ENCODE measurements around the gene MAGEH1.
"Not testable (repeated sequence)": the region's sequence is repeated elsewhere in the genome, so short reads cannot be mapped to it uniquely, and the experiment has no call there.

Gene MAGEH1

GRCh38 chrX:55451990-55452832 is at the start of gene MAGEH1:
TSS of gene MAGEH1 (plus strand) at chrX:55452127. CDS start at chrX:55452375, 248 bp downstream.
- peak; percentile 68 for DNase-seq (ENCODE audit: low read depth)

- DNase-seq (ENCODE audit: low read depth): not testable (repeated sequence)
These were observed 24.8 kb upstream of the MAGEH1 start for GRCh38 chrX:55427079-55427478.

GRCh38 chrX:55443468-55443867 is 8.5 kb upstream of the MAGEH1 start:
- DNase-seq (ENCODE audit: low read depth): not testable (repeated sequence)

GRCh38 chrX:55450259-55450658 is 1.7 kb upstream of the MAGEH1 start:
- no peak for DNase-seq (ENCODE audit: low read depth)

- no peak for DNase-seq (ENCODE audit: low read depth)
These were observed 786 bp upstream of the MAGEH1 start for GRCh38 chrX:55451141-55451540.

GRCh38 chrX:55451626-55451989 is 319 bp upstream of the MAGEH1 start:
- no peak for DNase-seq (ENCODE audit: low read depth)

- no peak for DNase-seq (ENCODE audit: low read depth)
These were observed 852 bp downstream of the MAGEH1 start for GRCh38 chrX:55452833-55453124.

- DNase-seq (ENCODE audit: low read depth): not testable (repeated sequence)
These were observed 3.8 kb downstream of the MAGEH1 start for GRCh38 chrX:55455708-55456107.

- not testable (repeated sequence) for DNase-seq (ENCODE audit: low read depth)
These were observed 7.5 kb downstream of the MAGEH1 start for GRCh38 chrX:55459426-55459825.

GRCh38 chrX:55459926-55460325 is 8.0 kb downstream of the MAGEH1 start:
- DNase-seq (ENCODE audit: low read depth): not testable (repeated sequence)

- DNase-seq (ENCODE audit: low read depth): not testable (repeated sequence)
These were observed 12.1 kb downstream of the MAGEH1 start for GRCh38 chrX:55464050-55464449.

GRCh38 chrX:55465108-55465507 is 13.2 kb downstream of the MAGEH1 start:
- not testable (repeated sequence) for DNase-seq (ENCODE audit: low read depth)

GRCh38 chrX:55465791-55466190 is 13.9 kb downstream of the MAGEH1 start:
- not testable (repeated sequence) for DNase-seq (ENCODE audit: low read depth)

GRCh38 chrX:55479956-55480355 is 28.0 kb downstream of the MAGEH1 start:
- DNase-seq (ENCODE audit: low read depth): not testable (repeated sequence)

GRCh38 chrX:55480390-55481062 is 28.6 kb downstream of the MAGEH1 start:
- DNase-seq (ENCODE audit: low read depth): no peak

GRCh38 chrX:55484948-55485347 is 33.0 kb downstream of the MAGEH1 start:
- no peak for DNase-seq (ENCODE audit: low read depth)

- no peak for DNase-seq (ENCODE audit: low read depth)
These were observed 34.8 kb downstream of the MAGEH1 start for GRCh38 chrX:55486736-55487135.

GRCh38 chrX:55487143-55487542 is 35.2 kb downstream of the MAGEH1 start:
- DNase-seq (ENCODE audit: low read depth): no peak

- DNase-seq (ENCODE audit: low read depth): no peak
These were observed 36.2 kb downstream of the MAGEH1 start for GRCh38 chrX:55488006-55488592.

- peak; percentile 35 for DNase-seq (ENCODE audit: low read depth)
These were observed 36.8 kb downstream of the MAGEH1 start for GRCh38 chrX:55488593-55489313.

- no peak for DNase-seq (ENCODE audit: low read depth)
These were observed 37.5 kb downstream of the MAGEH1 start, which contains the start of gene USP51 for GRCh38 chrX:55489314-55490009. TSS of gene USP51 (minus strand) at chrX:55489848. CDS start at chrX:55488939, 909 bp downstream.

- no peak for DNase-seq (ENCODE audit: low read depth)
These were observed 38.2 kb downstream of the MAGEH1 start for GRCh38 chrX:55490121-55490520.

Measured in stimulated activated CD8-positive, alpha-beta memory T cell treated with anti-CD3 and anti-CD28 coated beads, Interleukin-4, amount 100 ng/mL, for 24 hours (primary cell).